H1 (cell line): ENCODE measurements around the gene USF1. TPM values are rescaled to one million over a fixed set of nuclear protein-coding genes. Genes with fewer than 3 reads are reported as not detected.

Experiments used
- CHD7 ChIP-seq: fragments of 300-600 bp; sonication (generic); IDR thresholded peaks from 2 replicates; pipeline ENCODE4 v1.7.1; 2012; ENCODE audit warnings: low read length, moderate library complexity, mild to moderate bottlenecking, inconsistent platforms; ENCODE audit not compliant: insufficient replicate concordance
- POU5F1 ChIP-seq: IDR thresholded peaks from 2 replicates; pipeline ENCODE4 v1.6.1; 2011; ENCODE audit warnings: low read depth, mild to moderate bottlenecking, low read length, moderate library complexity
- polyA plus RNA-seq, 7 experiments: library from polyadenylated mRNA; depleted of rRNA in 3 of 7; stranded (reverse) in 5 of 7; unstranded in 2 of 7; fragments of >200 nt in 5 of 7; fragments of 200-250 nt in 2 of 7; gene quantifications; 1 replicate in 5 of 7; 2 replicates in 1 of 7; 4 replicates in 1 of 7; pipeline versions ENCODE4 v1.2.1 to v1.2.3, GENCODE V29; 2011 to 2013; ENCODE audit warnings: missing spikeins in 2 of 7, mixed read lengths in 2 of 7
- total RNA-seq: library from RNA; stranded (reverse); fragmentation: NEBNext Ultra II Directional; extraction: Animal tissue kit (Norgen Biotek cat#: 25700); gene quantifications from 2 replicates; pipeline ENCODE4 v1.2.1, GENCODE V29; 2021

The USF1 gene
- total and polyA plus RNA-seq, 2 of the 8 experiments (the other 6 are each of a cell fraction or from before 2014, with no cell fraction given): 45.7 to 68.9 TPM

GRCh38 chr1:161088587-161089110 lies 42.9 kb upstream of the USF1 start (continued):
- TF ChIP-seq CHD7 (no peak), POU5F1 (no peak)
